Fibroblast of mammary gland (primary cell): ENCODE data around the gene SERTAD3.

Experiments used
- DNase-seq: peaks from one replicate; pipeline ENCODE4 v3.0.0-alpha.2; 2010; ENCODE audit warnings: low read depth
- H3K4me3 ChIP-seq: 2 replicates; pipeline ENCODE4 v1.5.1; 2011; ENCODE audit warnings: low read depth, mild to moderate bottlenecking, low read length, moderate library complexity; ENCODE audit not compliant: control insufficient read depth
- CTCF ChIP-seq: conservative IDR thresholded peaks from 2 replicates; pipeline ENCODE4 v1.5.1; 2011; ENCODE audit warnings: low read depth, low read length, inconsistent platforms; ENCODE audit not compliant: control insufficient read depth, insufficient read depth

SERTAD3 gene

GRCh38 chr19:40472516-40472915, 28.4 kb upstream of the SERTAD3 start:
- no peak for TF ChIP-seq CTCF
- DNase-seq = no peak
- no peak overlapping the region for H3K4me3 ChIP-seq

GRCh38 chr19:40471111-40471510, 27.0 kb upstream of the SERTAD3 start:
- H3K4me3 ChIP-seq = no peak overlapping the region
- no peak for TF ChIP-seq CTCF
- DNase-seq = no peak

GRCh38 chr19:40469011-40469410, 24.9 kb upstream of the SERTAD3 start:
- DNase-seq = no peak
- no peak for TF ChIP-seq CTCF
- H3K4me3 ChIP-seq = no peak overlapping the region

GRCh38 chr19:40466985-40467734, 23.0 kb upstream of the SERTAD3 start, which contains the start of gene SPTBN4:
SPTBN4 (plus strand) TSS chr19:40467001; CDS start chr19:40472622, 5,621 bp downstream.
- peak within 1 kb of the TSS; percentile 32 for H3K4me3 ChIP-seq
- no peak for DNase-seq
- TF ChIP-seq CTCF = no peak

GRCh38 chr19:40466219-40466984, 22.3 kb upstream of the SERTAD3 start:
- no peak for DNase-seq
- TF ChIP-seq CTCF = no peak
- H3K4me3 ChIP-seq = peak overlapping the region; percentile 32

- peak; percentile 98 for DNase-seq
- no peak for TF ChIP-seq CTCF
- H3K4me3 ChIP-seq = peak within 1 kb of the TSS; percentile 75
Measured at GRCh38 chr19:40465557-40466218, 21.6 kb upstream of the SERTAD3 start, which contains the start of gene BLVRB. BLVRB (minus strand) TSS chr19:40465745; CDS start chr19:40465688, 57 bp downstream.
